ENCODE measurements around the gene PLXNA2.

Gene PLXNA2

GRCh38 chr1:208239473-208240381 is 4.5 kb downstream of the PLXNA2 start:
- FAIRE-seq, result no peak

- no peak for FAIRE-seq
Measured at GRCh38 chr1:208238710-208239472, 5.3 kb downstream of the PLXNA2 start.

GRCh38 chr1:208237241-208237640 is 6.9 kb downstream of the PLXNA2 start:
- no peak for FAIRE-seq

- FAIRE-seq, result no peak
Measured at GRCh38 chr1:208235982-208236761, 8.0 kb downstream of the PLXNA2 start.

GRCh38 chr1:208235356-208235981 is 8.7 kb downstream of the PLXNA2 start:
- no peak for FAIRE-seq

- FAIRE-seq, result no peak
Measured at GRCh38 chr1:208234721-208235120, 9.5 kb downstream of the PLXNA2 start.

- FAIRE-seq, result no peak
Measured at GRCh38 chr1:208233978-208234377, 10.2 kb downstream of the PLXNA2 start.

- no peak for FAIRE-seq
Measured at GRCh38 chr1:208233546-208233945, 10.6 kb downstream of the PLXNA2 start.

- no peak for FAIRE-seq
Measured at GRCh38 chr1:208232662-208233038, 11.5 kb downstream of the PLXNA2 start.

GRCh38 chr1:208231881-208232661 is 12.1 kb downstream of the PLXNA2 start:
- FAIRE-seq, result no peak

- FAIRE-seq, result no peak
Measured at GRCh38 chr1:208230668-208231529, 13.3 kb downstream of the PLXNA2 start.

- no peak for FAIRE-seq
Measured at GRCh38 chr1:208228550-208228949, 15.6 kb downstream of the PLXNA2 start.

- FAIRE-seq, result no peak
Measured at GRCh38 chr1:208228026-208228425, 16.2 kb downstream of the PLXNA2 start.

- FAIRE-seq, result no peak
Measured at GRCh38 chr1:208227366-208227765, 16.8 kb downstream of the PLXNA2 start.

GRCh38 chr1:208225954-208226937 is 17.9 kb downstream of the PLXNA2 start:
- no peak for FAIRE-seq

- no peak for FAIRE-seq
Measured at GRCh38 chr1:208224192-208224713, 19.9 kb downstream of the PLXNA2 start.

- FAIRE-seq, result no peak
Measured at GRCh38 chr1:208223136-208223535, 21.0 kb downstream of the PLXNA2 start.

- no peak for FAIRE-seq
Measured at GRCh38 chr1:208222376-208223126, 21.6 kb downstream of the PLXNA2 start.

- no peak for FAIRE-seq
Measured at GRCh38 chr1:208221291-208221622, 22.9 kb downstream of the PLXNA2 start.

Data from TTC549 (cell line).